ENCODE measurements around the gene IRF2.

IRF2 gene

DNA sequence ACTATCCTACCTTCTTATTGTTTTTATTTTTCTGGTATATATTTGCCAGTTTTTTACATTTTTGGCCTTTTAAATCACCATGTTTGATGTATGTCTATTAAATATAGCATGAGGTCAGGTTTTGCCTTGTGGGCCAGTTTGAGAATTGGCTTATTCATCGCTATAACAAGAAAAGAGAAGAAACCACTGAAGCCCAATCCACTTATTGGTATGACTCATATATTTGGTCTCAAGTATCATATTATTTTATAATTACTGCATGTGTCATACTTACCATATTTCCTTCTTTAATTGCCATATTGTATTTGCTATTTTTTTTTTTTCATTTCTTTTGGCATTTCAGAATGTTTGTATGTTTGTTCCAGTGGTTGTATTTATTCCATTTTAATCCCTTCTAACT lies 99.3 kb downstream of the IRF2 start:
- Histone ChIP-seq H3K4me1 (ENCODE audit: control insufficient read depth, insufficient read depth, low read length) (no peaks in the 10 kb centered on the region), H3K4me3 (ENCODE audit: low read length) (no peak overlapping the region), H3K9me3 (ENCODE audit: control insufficient read depth, low read length) (no peaks in the 10 kb centered on the region), H3K27me3 (ENCODE audit: control insufficient read depth, insufficient read depth, low read length) (no peaks in the 10 kb centered on the region), H3K9ac (ENCODE audit: low read length) (no peak overlapping the region), H3K36me3 (ENCODE audit: control insufficient read depth, insufficient read depth, low read length) (no peaks in the 10 kb centered on the region)

DNA sequence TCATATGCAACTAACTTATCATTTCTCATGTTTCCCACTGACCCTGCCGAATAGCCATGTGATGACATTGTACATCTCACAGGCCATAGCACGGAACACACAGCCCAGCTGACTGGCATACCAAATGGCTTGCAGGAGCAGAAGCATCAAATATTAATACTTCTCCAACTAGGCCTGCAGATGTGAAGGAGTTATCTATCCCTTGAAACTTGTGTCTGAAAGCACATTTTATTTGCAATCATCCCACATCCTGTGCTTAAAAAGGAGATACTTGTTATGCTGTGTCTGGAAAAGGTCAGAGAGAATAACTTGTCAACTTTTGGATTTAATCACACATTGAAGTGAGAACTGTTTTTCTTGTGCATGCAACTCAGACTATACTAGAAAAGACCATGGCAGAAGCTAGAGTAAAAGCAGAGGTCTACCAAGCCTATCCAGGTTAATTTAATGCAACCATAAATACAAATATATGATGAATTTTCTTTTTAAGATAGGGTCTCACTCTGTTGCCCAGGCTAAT lies 100.4 kb downstream of the IRF2 start:
- Histone ChIP-seq H3K4me1 (ENCODE audit: control insufficient read depth, insufficient read depth, low read length) (no peaks in the 10 kb centered on the region), H3K36me3 (ENCODE audit: control insufficient read depth, insufficient read depth, low read length) (no peaks in the 10 kb centered on the region), H3K4me3 (ENCODE audit: low read length) (no peak overlapping the region), H3K27me3 (ENCODE audit: control insufficient read depth, insufficient read depth, low read length) (no peaks in the 10 kb centered on the region), H3K9me3 (ENCODE audit: control insufficient read depth, low read length) (no peaks in the 10 kb centered on the region), H3K9ac (ENCODE audit: low read length) (no peak overlapping the region)

DNA sequence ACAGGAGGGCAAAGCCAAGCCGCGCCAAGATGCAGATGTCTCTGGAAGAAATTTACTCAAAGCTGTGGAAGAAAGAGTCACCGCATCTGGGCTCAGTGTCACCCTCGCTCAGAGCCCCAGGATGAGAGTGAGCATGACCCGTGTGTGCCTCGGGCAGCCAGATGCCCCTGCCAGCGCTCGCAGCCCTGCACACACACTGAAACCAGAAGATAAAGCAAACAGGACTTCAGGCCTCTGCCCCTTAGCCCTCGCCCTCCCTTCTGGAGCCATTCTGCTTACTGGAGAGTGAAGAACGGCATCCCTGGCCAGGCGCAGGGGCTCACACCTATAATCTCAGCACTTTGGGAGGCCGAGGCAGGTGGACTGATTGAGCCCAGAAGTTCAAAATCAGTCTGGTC lies 103.0 kb downstream of the IRF2 start:
- Histone ChIP-seq H3K9me3 (ENCODE audit: control insufficient read depth, low read length) (no peaks in the 10 kb centered on the region), H3K27me3 (ENCODE audit: control insufficient read depth, insufficient read depth, low read length) (no peaks in the 10 kb centered on the region), H3K9ac (ENCODE audit: low read length) (no peak overlapping the region), H3K36me3 (ENCODE audit: control insufficient read depth, insufficient read depth, low read length) (no peaks in the 10 kb centered on the region), H3K4me3 (ENCODE audit: low read length) (no peak overlapping the region), H3K4me1 (ENCODE audit: control insufficient read depth, insufficient read depth, low read length) (peaks cover 19% of the 10 kb centered on the region)

DNA sequence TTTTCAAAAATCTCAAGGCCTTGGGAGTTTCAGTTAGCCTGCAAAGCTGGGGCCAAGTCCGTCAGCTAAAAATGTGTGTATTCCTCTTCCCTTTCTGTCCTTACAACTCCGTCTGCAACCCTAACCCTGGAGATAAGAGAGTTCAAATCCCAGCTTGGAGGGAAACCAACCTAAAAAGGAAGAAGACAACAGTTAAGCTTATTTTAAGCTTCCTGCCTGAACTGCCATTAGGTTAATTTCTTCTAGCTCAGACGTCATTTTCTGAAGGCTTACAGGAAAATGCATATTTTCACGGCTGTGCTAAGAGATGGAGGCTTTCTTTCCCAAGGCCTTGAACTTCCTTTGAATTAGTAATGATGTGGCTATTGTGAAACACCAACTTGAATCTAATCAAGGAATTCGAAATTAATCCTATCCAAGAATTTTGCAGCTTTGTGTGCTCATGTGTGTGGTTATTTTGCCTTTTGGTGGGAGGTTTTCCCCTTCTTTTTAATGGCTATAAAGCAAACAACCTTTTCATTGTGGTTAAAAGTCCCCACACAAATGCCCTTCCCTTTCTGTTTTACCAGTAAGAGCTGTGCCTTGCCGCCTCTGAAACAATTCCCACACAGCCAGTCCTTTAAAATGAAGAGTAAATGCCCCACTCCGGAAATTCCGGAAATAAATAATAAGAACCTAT lies 103.5 kb downstream of the IRF2 start:
- H3K4me1 ChIP-seq (ENCODE audit: control insufficient read depth, insufficient read depth, low read length), result peaks cover 22% of the 10 kb centered on the region
- no peaks in the 10 kb centered on the region for H3K36me3 ChIP-seq (ENCODE audit: control insufficient read depth, insufficient read depth, low read length)
- no peaks in the 10 kb centered on the region for H3K9me3 ChIP-seq (ENCODE audit: control insufficient read depth, low read length)
- no peak overlapping the region for H3K4me3 ChIP-seq (ENCODE audit: low read length)
- no peaks in the 10 kb centered on the region for H3K27me3 ChIP-seq (ENCODE audit: control insufficient read depth, insufficient read depth, low read length)
- no peak overlapping the region for H3K9ac ChIP-seq (ENCODE audit: low read length)

DNA sequence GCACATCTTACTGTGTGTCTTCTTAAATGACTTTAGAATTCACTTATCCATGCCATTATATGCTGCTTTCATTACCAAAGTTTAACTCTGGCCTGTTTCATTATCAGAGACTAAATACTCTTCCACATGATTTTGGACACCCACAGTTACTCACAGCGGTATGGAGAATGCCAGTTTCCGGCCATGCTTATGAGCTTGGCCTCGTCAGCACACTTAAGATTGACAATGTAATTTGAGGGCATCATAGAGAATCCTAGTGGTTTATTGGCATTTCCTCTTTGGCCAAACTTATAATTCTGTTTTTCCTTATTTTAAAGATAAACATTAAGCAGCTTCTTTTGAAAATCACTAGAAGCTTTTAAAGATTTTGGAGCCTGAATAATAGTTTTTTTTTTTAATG lies 104.5 kb downstream of the IRF2 start:
- Histone ChIP-seq H3K27me3 (ENCODE audit: control insufficient read depth, insufficient read depth, low read length) (no peaks in the 10 kb centered on the region), H3K4me3 (ENCODE audit: low read length) (no peak overlapping the region), H3K9ac (ENCODE audit: low read length) (no peak overlapping the region), H3K9me3 (ENCODE audit: control insufficient read depth, low read length) (no peaks in the 10 kb centered on the region), H3K36me3 (ENCODE audit: control insufficient read depth, insufficient read depth, low read length) (no peaks in the 10 kb centered on the region), H3K4me1 (ENCODE audit: control insufficient read depth, insufficient read depth, low read length) (peaks cover 22% of the 10 kb centered on the region)

DNA sequence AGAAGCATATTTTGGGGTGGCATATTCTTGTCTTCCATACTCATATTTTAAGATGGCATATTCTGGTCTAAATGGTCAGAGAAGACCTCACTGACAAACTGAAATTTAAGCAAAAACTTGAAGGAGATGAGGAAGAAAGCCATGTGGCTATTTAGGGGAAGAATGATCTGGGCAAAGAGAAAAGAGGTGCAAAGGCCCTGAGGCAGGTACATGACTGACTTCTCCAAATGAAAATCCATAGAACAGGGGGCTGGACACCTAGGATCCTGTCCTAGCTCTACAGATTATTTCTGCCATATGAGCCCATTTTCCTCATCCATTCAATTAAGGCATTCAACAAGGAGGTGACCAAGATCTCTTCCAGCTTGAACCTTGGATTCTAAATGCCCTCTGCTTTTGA lies 105.6 kb downstream of the IRF2 start:
- Histone ChIP-seq H3K36me3 (ENCODE audit: control insufficient read depth, insufficient read depth, low read length) (no peaks in the 10 kb centered on the region), H3K4me1 (ENCODE audit: control insufficient read depth, insufficient read depth, low read length) (peaks cover 22% of the 10 kb centered on the region), H3K9ac (ENCODE audit: low read length) (no peak overlapping the region), H3K27me3 (ENCODE audit: control insufficient read depth, insufficient read depth, low read length) (no peaks in the 10 kb centered on the region), H3K9me3 (ENCODE audit: control insufficient read depth, low read length) (no peaks in the 10 kb centered on the region), H3K4me3 (ENCODE audit: low read length) (no peak overlapping the region)

DNA sequence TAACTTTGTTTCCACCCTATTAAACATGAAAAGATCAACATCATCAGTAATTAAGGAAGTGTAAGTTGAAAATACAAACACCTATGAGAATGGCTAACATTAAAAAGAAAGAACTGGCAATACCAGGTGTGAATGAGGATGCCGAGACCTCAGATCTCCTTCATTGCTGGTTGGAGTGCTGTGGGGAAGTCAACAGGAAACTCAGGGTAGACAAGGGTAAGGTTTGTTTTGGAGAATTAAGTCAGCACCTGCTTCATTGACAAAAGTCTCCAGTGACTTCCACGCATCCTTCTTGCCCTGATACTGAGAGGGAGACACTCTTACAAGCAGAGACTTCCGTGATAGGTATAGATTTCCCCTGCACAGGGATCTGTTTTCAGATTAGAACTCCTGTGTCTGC lies 106.1 kb downstream of the IRF2 start:
- no peaks in the 10 kb centered on the region for H3K9me3 ChIP-seq (ENCODE audit: control insufficient read depth, low read length)
- no peaks in the 10 kb centered on the region for H3K27me3 ChIP-seq (ENCODE audit: control insufficient read depth, insufficient read depth, low read length)

DNA sequence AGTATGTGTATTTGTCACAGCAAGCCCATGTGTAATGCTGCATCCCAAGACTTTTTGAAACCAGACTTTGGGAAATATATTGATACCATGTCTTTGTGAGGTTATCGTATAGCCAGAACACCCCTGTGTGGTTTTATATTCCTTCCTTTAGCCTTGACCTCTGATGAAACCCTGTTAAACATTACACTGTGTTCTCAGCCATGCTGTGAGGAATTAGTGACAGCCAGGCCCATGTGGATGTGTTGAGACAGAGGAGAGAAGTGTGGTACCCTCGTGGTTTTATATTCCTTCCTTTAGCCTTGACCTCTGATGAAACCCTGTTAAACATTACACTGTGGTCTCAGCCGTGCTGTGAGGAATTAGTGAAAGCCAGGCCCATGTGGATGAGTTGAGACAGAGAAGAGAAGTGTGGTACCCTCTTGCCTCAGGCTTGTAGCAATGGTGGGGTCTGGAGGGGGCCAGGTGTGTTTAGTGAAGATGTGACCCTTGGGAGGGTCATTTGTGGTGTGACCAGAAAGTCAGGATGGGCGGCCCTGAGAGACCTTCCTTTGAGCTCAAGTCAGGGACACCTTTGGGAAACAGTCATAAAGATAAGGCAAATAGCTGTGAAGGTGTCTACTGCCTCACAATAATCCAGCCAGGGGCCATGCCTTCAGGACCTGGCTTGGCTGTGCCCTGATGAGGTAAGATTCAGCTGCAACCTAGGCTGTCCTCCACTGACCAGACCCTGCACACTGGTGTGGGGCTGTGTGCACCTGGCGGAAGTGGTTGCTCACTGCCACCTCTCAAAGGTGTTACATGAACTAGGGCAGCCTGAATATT lies 110.0 kb downstream of the IRF2 start:
- Histone ChIP-seq H3K4me1 (ENCODE audit: control insufficient read depth, insufficient read depth, low read length) (peaks cover 28% of the 10 kb centered on the region), H3K36me3 (ENCODE audit: control insufficient read depth, insufficient read depth, low read length) (no peaks in the 10 kb centered on the region), H3K9me3 (ENCODE audit: control insufficient read depth, low read length) (no peaks in the 10 kb centered on the region), H3K27me3 (ENCODE audit: control insufficient read depth, insufficient read depth, low read length) (no peaks in the 10 kb centered on the region), H3K9ac (ENCODE audit: low read length) (no peak overlapping the region), H3K4me3 (ENCODE audit: low read length) (no peak overlapping the region)

More for the DNA sequence above, 106.1 kb downstream of the IRF2 start:
- Histone ChIP-seq H3K9ac (ENCODE audit: low read length) (no peak overlapping the region), H3K4me1 (ENCODE audit: control insufficient read depth, insufficient read depth, low read length) (peaks cover 22% of the 10 kb centered on the region), H3K36me3 (ENCODE audit: control insufficient read depth, insufficient read depth, low read length) (no peaks in the 10 kb centered on the region), H3K4me3 (ENCODE audit: low read length) (no peak overlapping the region)

DNA sequence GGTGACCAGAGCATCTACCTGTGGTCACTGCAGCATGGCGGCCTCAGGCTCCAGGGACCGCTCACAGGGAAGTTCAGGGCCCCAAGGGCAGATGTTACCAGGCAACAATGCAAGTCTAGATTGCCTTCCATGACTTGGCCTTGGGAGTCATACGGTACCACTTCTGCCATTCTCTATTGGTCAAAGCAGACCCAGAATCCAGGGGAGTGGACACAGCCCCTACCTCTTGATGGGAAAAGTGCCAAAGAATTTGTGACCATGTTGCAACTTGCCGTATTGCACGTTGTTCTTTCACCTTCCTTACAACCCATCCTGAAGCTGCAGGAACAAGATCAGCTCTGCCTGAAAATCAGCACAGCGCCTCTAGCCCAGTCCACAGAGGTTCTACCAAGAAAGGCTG lies 111.1 kb downstream of the IRF2 start:
- H3K36me3 ChIP-seq (ENCODE audit: control insufficient read depth, insufficient read depth, low read length), result no peaks in the 10 kb centered on the region
- H3K4me1 ChIP-seq (ENCODE audit: control insufficient read depth, insufficient read depth, low read length), result peaks cover 33% of the 10 kb centered on the region
- H3K9me3 ChIP-seq (ENCODE audit: control insufficient read depth, low read length), result no peaks in the 10 kb centered on the region
- H3K9ac ChIP-seq (ENCODE audit: low read length), result no peak overlapping the region
- no peak overlapping the region for H3K4me3 ChIP-seq (ENCODE audit: low read length)
- no peaks in the 10 kb centered on the region for H3K27me3 ChIP-seq (ENCODE audit: control insufficient read depth, insufficient read depth, low read length)

DNA sequence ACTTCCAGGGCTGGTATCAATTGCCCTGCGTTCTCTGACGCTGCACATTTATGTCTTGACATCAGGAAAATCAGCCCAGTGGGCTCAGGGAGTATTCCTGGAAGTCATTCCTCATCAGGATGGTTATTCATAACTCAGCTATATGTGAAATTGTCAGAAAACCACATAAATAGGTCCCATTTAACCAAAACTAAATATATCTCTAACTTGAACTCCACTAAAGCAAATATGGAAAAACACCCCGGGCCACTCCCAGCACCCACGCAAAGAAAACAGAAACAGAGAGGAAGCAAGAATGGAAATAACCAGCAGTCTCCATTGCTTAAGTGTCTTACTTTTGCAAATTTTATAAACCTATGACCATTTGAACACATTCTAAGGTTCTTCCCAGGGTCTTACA lies 112.0 kb downstream of the IRF2 start:
- no peak overlapping the region for H3K9ac ChIP-seq (ENCODE audit: low read length)
- no peaks in the 10 kb centered on the region for H3K9me3 ChIP-seq (ENCODE audit: control insufficient read depth, low read length)
- no peaks in the 10 kb centered on the region for H3K36me3 ChIP-seq (ENCODE audit: control insufficient read depth, insufficient read depth, low read length)
- no peak overlapping the region for H3K4me3 ChIP-seq (ENCODE audit: low read length)
- H3K27me3 ChIP-seq (ENCODE audit: control insufficient read depth, insufficient read depth, low read length), result no peaks in the 10 kb centered on the region
- H3K4me1 ChIP-seq (ENCODE audit: control insufficient read depth, insufficient read depth, low read length), result peaks cover 33% of the 10 kb centered on the region

DNA sequence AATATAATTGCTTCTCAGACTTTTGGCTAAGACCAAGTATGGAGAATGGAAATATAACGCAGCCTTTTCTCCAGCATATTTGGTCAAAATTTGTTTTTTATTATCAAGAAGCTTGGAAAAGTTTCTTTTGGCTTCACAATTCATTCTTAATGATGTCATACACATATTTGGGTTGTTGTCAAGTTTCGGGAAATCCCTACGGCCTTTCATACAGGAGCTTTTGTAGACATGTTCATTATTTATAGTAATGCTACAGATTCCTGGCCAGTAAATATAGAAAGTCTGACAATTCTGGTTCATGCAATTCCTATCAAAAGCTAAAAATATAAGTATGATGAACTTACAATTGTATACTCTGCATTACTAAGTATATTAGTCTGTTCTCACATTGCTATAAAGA lies 112.9 kb downstream of the IRF2 start:
- H3K9ac ChIP-seq (ENCODE audit: low read length), result no peak overlapping the region
- no peaks in the 10 kb centered on the region for H3K36me3 ChIP-seq (ENCODE audit: control insufficient read depth, insufficient read depth, low read length)
- no peak overlapping the region for H3K4me3 ChIP-seq (ENCODE audit: low read length)
- no peaks in the 10 kb centered on the region for H3K9me3 ChIP-seq (ENCODE audit: control insufficient read depth, low read length)
- no peaks in the 10 kb centered on the region for H3K27me3 ChIP-seq (ENCODE audit: control insufficient read depth, insufficient read depth, low read length)
- H3K4me1 ChIP-seq (ENCODE audit: control insufficient read depth, insufficient read depth, low read length), result peaks cover 31% of the 10 kb centered on the region

DNA sequence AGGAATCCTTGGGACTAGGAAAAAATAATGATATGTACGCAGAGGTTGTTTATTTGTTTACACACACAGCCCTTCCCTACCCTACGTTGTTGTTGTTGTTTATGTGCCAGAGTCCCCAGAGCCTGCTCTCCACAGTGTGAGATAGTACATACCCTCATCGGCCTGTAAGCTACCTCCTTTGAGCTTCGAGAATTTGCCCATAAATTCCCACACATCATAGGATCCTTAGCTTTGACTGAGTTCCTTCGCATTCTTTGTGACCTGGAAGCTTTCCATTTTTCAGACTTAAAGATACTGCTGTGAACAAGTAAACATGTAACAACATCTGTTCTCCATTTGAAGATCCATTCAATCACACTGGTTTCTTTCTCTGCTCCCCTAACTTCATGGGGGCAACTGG lies 114.5 kb downstream of the IRF2 start:
- no peaks in the 10 kb centered on the region for H3K27me3 ChIP-seq (ENCODE audit: control insufficient read depth, insufficient read depth, low read length)
- H3K4me1 ChIP-seq (ENCODE audit: control insufficient read depth, insufficient read depth, low read length), result peaks cover 42% of the 10 kb centered on the region
- no peak overlapping the region for H3K9ac ChIP-seq (ENCODE audit: low read length)
- H3K9me3 ChIP-seq (ENCODE audit: control insufficient read depth, low read length), result no peaks in the 10 kb centered on the region
- H3K4me3 ChIP-seq (ENCODE audit: low read length), result no peak overlapping the region
- no peaks in the 10 kb centered on the region for H3K36me3 ChIP-seq (ENCODE audit: control insufficient read depth, insufficient read depth, low read length)
